ENCODE data around the gene PPID. TPM values are rescaled to one million over a fixed set of nuclear protein-coding genes. Genes with fewer than 3 reads are reported as not detected.

Gene PPID
- total and polyA plus RNA-seq, 2 of the 13 experiments (the other 11 are each of a cell fraction or from before 2014, with no cell fraction given), result 15.4 to 63.4 TPM

DNA sequence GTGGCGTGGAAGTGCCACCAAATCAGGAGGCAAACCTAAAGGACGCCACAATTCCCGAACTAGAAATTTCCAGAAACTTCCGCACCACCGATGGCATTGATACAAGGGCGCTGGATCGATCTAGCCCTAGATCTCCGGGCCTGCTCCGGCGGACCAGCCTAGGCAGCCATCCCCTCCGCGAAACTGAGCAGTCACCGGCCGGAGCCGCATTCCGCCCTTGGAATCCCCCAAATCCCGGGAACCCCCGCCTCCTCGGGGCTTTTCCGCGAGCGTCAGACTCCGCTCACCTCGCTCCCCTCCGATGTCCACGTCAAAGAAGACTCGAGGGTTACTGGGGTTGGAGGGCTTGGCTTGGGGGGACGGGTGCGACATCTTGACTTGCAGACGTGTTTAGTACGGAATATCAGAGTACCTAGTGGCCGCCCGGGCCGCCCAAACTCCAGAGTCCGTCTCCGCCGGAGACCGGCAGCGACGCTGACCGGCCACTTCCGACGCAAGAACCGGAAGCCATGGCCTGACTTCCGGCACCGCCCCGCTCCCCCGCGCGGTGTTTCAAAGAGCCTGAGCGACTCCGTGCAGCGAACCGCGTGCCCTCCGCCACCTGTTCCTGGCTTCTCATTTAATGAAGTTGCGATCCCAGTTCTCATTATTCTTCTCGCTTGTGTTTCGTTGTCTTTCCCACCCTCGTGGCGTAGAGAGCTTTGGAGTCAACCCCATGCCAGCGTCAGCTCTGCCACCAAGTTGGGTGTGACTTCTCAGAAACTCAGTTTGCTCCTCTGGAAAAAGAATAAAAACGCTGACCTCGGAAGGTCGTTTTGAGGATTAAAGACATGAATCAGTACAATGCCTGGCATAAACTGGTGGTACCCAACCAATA is at the start of gene PPID (continued):
- TF ChIP-seq LCORL (IDR thresholded peaks at IDR 0.05), result no peak
- TF ChIP-seq LCORL (CRISPR knock-in tag; IDR thresholded peaks at IDR 0.05), result no peak
- TF ChIP-seq, protein P1, sequence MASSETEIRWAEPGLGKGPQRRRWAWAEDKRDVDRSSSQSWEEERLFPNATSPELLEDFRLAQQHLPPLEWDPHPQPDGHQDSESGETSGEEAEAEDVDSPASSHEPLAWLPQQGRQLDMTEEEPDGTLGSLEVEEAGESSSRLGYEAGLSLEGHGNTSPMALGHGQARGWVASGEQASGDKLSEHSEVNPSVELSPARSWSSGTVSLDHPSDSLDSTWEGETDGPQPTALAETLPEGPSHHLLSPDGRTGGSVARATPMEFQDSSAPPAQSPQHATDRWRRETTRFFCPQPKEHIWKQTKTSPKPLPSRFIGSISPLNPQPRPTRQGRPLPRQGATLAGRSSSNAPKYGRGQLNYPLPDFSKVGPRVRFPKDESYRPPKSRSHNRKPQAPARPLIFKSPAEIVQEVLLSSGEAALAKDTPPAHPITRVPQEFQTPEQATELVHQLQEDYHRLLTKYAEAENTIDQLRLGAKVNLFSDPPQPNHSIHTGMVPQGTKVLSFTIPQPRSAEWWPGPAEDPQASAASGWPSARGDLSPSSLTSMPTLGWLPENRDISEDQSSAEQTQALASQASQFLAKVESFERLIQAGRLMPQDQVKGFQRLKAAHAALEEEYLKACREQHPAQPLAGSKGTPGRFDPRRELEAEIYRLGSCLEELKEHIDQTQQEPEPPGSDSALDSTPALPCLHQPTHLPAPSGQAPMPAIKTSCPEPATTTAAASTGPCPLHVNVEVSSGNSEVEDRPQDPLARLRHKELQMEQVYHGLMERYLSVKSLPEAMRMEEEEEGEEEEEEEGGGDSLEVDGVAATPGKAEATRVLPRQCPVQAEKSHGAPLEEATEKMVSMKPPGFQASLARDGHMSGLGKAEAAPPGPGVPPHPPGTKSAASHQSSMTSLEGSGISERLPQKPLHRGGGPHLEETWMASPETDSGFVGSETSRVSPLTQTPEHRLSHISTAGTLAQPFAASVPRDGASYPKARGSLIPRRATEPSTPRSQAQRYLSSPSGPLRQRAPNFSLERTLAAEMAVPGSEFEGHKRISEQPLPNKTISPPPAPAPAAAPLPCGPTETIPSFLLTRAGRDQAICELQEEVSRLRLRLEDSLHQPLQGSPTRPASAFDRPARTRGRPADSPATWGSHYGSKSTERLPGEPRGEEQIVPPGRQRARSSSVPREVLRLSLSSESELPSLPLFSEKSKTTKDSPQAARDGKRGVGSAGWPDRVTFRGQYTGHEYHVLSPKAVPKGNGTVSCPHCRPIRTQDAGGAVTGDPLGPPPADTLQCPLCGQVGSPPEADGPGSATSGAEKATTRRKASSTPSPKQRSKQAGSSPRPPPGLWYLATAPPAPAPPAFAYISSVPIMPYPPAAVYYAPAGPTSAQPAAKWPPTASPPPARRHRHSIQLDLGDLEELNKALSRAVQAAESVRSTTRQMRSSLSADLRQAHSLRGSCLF (CRISPR knock-in tag; IDR thresholded peaks at IDR 0.05; ENCODE audit: borderline replicate concordance), result no peak
- TF ChIP-seq ZNF3 (CRISPR knock-in tag; IDR thresholded peaks at IDR 0.05), result no peak
- TF ChIP-seq, protein P2, sequence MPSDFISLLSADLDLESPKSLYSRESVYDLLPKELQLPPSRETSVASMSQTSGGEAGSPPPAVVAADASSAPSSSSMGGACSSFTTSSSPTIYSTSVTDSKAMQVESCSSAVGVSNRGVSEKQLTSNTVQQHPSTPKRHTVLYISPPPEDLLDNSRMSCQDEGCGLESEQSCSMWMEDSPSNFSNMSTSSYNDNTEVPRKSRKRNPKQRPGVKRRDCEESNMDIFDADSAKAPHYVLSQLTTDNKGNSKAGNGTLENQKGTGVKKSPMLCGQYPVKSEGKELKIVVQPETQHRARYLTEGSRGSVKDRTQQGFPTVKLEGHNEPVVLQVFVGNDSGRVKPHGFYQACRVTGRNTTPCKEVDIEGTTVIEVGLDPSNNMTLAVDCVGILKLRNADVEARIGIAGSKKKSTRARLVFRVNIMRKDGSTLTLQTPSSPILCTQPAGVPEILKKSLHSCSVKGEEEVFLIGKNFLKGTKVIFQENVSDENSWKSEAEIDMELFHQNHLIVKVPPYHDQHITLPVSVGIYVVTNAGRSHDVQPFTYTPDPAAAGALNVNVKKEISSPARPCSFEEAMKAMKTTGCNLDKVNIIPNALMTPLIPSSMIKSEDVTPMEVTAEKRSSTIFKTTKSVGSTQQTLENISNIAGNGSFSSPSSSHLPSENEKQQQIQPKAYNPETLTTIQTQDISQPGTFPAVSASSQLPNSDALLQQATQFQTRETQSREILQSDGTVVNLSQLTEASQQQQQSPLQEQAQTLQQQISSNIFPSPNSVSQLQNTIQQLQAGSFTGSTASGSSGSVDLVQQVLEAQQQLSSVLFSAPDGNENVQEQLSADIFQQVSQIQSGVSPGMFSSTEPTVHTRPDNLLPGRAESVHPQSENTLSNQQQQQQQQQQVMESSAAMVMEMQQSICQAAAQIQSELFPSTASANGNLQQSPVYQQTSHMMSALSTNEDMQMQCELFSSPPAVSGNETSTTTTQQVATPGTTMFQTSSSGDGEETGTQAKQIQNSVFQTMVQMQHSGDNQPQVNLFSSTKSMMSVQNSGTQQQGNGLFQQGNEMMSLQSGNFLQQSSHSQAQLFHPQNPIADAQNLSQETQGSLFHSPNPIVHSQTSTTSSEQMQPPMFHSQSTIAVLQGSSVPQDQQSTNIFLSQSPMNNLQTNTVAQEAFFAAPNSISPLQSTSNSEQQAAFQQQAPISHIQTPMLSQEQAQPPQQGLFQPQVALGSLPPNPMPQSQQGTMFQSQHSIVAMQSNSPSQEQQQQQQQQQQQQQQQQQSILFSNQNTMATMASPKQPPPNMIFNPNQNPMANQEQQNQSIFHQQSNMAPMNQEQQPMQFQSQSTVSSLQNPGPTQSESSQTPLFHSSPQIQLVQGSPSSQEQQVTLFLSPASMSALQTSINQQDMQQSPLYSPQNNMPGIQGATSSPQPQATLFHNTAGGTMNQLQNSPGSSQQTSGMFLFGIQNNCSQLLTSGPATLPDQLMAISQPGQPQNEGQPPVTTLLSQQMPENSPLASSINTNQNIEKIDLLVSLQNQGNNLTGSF (CRISPR knock-in tag; IDR thresholded peaks at IDR 0.05), result no peak; the same call in 1 of the 2 replicates
- TF ChIP-seq CHD2 (IDR thresholded peaks at IDR 0.05; ENCODE audit: low read depth, low read length), result no peak
- TF ChIP-seq, protein P3, sequence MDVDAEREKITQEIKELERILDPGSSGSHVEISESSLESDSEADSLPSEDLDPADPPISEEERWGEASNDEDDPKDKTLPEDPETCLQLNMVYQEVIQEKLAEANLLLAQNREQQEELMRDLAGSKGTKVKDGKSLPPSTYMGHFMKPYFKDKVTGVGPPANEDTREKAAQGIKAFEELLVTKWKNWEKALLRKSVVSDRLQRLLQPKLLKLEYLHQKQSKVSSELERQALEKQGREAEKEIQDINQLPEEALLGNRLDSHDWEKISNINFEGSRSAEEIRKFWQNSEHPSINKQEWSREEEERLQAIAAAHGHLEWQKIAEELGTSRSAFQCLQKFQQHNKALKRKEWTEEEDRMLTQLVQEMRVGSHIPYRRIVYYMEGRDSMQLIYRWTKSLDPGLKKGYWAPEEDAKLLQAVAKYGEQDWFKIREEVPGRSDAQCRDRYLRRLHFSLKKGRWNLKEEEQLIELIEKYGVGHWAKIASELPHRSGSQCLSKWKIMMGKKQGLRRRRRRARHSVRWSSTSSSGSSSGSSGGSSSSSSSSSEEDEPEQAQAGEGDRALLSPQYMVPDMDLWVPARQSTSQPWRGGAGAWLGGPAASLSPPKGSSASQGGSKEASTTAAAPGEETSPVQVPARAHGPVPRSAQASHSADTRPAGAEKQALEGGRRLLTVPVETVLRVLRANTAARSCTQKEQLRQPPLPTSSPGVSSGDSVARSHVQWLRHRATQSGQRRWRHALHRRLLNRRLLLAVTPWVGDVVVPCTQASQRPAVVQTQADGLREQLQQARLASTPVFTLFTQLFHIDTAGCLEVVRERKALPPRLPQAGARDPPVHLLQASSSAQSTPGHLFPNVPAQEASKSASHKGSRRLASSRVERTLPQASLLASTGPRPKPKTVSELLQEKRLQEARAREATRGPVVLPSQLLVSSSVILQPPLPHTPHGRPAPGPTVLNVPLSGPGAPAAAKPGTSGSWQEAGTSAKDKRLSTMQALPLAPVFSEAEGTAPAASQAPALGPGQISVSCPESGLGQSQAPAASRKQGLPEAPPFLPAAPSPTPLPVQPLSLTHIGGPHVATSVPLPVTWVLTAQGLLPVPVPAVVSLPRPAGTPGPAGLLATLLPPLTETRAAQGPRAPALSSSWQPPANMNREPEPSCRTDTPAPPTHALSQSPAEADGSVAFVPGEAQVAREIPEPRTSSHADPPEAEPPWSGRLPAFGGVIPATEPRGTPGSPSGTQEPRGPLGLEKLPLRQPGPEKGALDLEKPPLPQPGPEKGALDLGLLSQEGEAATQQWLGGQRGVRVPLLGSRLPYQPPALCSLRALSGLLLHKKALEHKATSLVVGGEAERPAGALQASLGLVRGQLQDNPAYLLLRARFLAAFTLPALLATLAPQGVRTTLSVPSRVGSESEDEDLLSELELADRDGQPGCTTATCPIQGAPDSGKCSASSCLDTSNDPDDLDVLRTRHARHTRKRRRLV (CRISPR knock-in tag; IDR thresholded peaks at IDR 0.05), result peak; percentile 19; the same call in 1 of the 2 replicates
- TF ChIP-seq, protein P4, sequence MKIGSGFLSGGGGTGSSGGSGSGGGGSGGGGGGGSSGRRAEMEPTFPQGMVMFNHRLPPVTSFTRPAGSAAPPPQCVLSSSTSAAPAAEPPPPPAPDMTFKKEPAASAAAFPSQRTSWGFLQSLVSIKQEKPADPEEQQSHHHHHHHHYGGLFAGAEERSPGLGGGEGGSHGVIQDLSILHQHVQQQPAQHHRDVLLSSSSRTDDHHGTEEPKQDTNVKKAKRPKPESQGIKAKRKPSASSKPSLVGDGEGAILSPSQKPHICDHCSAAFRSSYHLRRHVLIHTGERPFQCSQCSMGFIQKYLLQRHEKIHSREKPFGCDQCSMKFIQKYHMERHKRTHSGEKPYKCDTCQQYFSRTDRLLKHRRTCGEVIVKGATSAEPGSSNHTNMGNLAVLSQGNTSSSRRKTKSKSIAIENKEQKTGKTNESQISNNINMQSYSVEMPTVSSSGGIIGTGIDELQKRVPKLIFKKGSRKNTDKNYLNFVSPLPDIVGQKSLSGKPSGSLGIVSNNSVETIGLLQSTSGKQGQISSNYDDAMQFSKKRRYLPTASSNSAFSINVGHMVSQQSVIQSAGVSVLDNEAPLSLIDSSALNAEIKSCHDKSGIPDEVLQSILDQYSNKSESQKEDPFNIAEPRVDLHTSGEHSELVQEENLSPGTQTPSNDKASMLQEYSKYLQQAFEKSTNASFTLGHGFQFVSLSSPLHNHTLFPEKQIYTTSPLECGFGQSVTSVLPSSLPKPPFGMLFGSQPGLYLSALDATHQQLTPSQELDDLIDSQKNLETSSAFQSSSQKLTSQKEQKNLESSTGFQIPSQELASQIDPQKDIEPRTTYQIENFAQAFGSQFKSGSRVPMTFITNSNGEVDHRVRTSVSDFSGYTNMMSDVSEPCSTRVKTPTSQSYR (CRISPR knock-in tag; IDR thresholded peaks at IDR 0.05; ENCODE audit: borderline replicate concordance), result peak; percentile 57; the same call in 1 of the 2 replicates
- TF ChIP-seq ZSCAN29 (CRISPR knock-in tag; conservative IDR thresholded peaks at IDR 0.05), result 0 out of 2 replicates have a peak, but pooled peaks have one; percentile 16

Data from HepG2 (cell line).